ENCODE data around the gene IGLON5. TPM values are rescaled to one million over a fixed set of nuclear protein-coding genes. Genes with fewer than 3 reads are reported as not detected.

The IGLON5 gene
- total RNA-seq (2014; rRNA removed; shearing (Covaris generic)) = not detected in 2 replicates

DNA sequence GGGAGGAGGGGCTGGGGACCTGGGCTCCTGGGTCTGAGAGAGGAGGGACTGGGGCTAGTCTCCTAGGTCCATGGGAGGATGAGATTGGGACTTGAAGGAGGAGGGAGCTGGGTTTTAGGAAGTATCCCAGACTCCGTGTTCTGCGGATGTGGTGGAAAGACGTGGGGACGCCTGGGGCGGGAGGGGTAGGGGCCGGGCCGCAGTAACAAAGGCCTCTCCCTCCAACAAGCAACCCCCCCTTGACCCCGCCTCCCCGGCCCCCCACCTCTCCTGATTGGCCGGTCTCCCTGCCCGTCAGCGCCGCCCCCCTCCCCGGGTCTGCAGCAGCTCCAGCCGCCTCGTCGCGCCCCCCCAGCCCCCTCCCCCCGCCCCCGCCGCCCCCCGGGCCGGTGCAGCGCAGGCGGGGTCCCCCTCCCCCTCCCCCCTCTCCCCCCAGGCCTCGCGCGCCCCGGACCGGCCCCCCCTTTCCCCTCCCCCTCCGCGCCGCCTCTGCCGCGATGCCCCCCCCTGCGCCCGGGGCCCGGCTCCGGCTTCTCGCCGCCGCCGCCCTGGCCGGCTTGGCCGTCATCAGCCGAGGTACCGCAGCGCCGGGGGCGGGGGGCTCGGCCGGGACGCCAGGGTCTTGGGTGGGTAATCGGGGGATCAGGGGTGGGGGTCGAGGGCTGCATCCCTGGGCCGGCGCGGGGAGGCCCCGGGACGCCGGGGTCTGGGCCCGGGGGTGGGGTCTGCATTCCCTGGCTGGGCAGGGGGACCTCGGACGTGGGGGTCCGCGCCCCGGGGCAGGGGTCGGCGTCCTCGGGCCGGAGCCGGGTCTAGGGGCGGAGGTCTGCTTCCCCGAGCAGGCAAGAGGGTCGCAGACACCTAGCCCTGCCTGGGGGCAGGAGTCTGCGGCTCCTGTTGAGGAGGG is at the start of gene IGLON5:
IGLON5 (plus strand) TSS at position 294 of the 907 bp plus-strand sequence; CDS start at position 498, 204 bp downstream.
- peak; percentile 68 for DNase-seq (ENCODE audit: low spot score)
- in situ Hi-C loops (cut with HindIII; ENCODE audit: low sequenced_read_pairs) = no loop called here

DNA sequence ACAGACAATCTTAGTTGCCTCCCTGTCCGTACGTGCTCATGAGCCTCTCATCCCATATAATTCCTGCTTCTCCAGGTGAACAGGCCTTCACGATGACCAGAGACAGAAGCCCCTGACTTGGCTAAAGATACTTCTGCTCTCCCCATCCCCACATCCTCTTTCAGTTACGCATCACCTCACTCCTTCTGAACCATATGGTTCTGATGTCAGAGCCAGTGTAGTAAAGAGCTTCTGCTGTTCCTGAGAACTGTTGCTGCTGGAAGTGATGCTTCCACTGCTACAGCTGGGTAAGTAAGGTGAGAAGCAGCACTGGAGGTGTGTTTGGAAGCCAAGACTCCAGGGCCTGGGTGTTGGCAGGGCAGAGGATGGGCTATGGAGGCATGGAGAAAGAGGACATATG is 47.6 kb upstream of the IGLON5 start:
- no peak for DNase-seq (ENCODE audit: low spot score)
- in situ Hi-C loops (cut with HindIII; ENCODE audit: low sequenced_read_pairs) = no loop called here

DNA sequence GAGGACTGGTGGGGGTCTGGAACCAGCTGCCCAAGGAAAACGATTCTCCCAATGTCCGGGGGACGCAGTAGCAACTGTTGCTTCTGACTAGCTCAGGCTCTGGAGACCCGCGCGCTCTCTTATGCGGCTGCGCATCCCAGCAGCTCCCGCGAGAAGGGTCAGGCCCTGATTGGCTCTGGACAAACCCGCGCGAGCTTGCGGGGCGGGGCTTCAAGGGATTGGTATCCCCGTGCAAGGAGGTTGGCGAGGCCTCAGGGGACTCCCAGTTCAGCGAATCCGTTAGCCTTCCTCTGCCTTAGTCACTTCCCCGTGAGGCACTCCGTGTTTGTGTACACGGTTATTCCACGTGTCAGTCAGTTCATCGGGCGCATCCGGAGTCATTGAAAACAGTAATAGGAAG is 40.4 kb upstream of the IGLON5 start:
- DNase-seq (ENCODE audit: low spot score) = peak; percentile 55
- in situ Hi-C loops (cut with HindIII; ENCODE audit: low sequenced_read_pairs) = no loop called here

DNA sequence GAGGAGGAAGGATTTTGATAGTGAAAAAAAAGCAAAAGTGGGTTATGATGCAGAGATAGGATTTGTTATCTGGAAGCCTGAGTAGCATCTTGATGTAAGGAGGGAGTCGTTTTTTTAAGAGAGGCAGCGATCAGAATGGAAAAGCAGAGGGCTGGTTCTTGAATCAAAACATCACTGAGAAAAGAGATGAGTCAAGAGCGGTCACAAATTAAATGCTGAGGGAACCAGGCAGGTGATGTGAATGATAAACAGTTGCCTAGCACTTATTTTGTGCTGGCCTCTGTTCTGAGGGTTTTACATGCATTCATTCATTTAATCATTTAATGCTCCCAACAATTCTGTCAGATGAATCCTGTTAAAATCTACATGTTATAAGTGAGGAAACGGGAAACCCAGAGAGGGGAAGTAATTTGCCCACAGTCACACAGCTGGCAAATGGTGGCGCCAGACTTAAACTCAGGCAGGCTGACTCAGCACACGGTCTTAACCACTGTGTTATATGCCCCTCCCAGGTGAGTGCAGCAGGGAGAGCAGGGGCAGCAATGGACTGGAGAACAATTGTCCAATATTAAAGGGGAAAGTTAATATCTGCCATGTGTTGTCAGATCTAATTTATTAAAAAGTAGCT is 39.1 kb upstream of the IGLON5 start:
- no peak for DNase-seq (ENCODE audit: low spot score)
- in situ Hi-C loops (cut with HindIII; ENCODE audit: low sequenced_read_pairs) = no loop called here

DNA sequence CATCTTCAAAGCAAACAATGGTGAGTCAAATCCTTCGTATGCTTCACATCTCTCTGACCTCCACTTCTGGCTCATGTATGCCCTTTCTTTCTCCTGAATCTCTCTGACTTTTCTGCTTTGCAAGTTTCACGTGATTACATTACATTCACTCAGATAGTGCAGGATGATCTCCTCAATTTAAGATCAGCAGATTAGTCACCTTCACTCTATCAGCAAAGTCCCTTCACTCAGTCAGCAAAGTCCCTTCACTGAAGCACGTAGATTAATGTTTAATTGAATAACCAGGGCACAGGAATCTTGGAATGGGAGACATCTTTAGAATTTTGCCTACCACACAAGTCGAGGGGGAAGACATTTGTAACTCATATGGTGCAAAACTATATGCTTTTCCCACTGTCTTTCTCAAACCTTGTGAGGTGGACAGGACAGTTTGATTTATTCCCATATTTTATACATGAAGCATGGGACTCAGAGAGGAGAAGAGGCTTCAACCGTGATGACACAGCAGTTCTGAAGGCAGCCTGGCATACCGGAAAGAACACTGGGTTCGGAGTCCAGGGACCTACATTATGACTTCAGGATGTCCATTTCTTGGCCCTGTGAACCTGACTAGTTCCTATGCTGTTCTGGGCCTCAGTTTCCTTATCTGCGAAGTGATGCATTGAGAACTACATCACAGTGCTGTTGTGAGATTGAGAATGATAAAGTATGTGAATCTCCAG is 37.2 kb upstream of the IGLON5 start:
- DNase-seq (ENCODE audit: low spot score) = no peak
- in situ Hi-C loops (cut with HindIII; ENCODE audit: low sequenced_read_pairs) = no loop called here

DNA sequence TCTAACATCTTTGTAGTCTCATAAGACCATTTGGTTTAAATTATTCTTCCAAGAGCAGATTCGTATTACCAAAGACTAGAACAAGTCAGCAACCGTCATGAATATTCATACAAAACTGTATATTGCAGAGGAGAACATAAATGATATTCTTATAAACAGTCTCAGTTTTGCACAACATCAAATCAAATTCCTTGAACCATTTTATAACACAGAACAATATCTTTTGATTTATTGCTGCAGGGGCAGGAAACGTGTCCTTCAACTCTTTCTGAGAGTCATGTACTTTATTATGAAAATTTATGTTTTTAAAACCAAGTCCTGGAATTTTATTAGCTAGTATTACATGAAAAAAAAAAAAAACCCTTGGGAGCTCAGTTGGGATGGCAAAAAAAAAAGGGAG is 34.3 kb upstream of the IGLON5 start:
- in situ Hi-C loops (cut with HindIII; ENCODE audit: low sequenced_read_pairs) = no loop called here
- no peak for DNase-seq (ENCODE audit: low spot score)

DNA sequence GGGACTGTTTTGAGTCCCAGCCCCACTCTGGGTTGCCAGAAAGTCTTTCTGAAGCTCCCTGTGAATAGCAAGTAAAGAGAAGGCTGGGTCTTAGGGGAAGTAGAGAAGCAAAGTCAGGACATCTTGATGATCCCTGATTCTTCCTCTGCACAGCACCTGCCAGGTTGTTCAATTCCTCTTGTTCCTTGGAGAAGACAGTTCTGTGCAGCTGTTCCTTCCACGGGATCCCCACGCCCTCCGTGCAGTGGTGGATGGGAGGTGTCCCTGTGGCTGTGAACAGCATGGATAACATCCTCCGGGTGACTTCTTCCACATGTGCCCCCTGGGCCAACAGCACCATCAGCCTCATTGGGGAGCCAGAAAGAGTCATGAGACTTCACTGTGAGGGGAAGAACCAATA is 29.1 kb upstream of the IGLON5 start:
- in situ Hi-C loops (cut with HindIII; ENCODE audit: low sequenced_read_pairs) = no loop called here
- DNase-seq (ENCODE audit: low spot score) = no peak

DNA sequence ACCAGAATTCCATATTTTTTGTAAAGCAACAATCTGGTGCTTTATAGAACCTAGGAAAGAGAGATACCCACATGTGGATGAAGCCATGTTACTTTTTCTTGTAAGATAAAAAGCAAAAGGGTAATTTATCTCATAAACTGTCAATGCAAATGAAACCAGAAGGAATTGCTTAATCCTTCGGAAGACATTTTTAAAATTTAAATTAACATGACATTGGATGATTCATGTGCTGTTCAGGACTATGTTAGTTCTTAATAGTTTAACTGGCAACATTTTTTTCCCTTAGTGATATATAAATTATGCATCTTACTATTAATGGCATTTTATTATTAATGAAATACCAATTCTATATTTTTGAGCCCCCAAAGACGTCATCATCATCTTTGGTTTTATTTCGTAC is 25.8 kb upstream of the IGLON5 start:
- no peak for DNase-seq (ENCODE audit: low spot score)
- in situ Hi-C loops (cut with HindIII; ENCODE audit: low sequenced_read_pairs) = no loop called here

DNA sequence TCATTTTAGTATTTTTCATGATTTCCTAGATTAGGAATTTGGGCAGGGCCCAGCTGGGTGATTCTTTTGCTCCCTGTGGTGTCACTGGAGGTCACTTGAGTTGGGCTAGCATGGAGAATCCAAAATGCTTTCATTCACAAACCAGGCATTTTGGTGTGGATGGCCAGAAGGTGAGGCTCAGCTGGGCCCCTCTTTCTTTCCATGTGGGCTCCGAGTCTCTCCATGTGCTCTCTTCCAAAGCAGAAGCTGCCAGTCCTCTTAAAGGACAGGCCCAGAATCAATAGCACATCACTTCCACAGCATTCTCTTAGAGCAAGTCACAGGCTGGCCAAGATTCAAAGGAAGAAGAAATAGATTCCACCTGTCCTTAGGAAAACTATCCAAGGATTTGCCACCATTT is 21.8 kb upstream of the IGLON5 start:
- in situ Hi-C loops (cut with HindIII; ENCODE audit: low sequenced_read_pairs) = no loop called here
- no peak for DNase-seq (ENCODE audit: low spot score)

DNA sequence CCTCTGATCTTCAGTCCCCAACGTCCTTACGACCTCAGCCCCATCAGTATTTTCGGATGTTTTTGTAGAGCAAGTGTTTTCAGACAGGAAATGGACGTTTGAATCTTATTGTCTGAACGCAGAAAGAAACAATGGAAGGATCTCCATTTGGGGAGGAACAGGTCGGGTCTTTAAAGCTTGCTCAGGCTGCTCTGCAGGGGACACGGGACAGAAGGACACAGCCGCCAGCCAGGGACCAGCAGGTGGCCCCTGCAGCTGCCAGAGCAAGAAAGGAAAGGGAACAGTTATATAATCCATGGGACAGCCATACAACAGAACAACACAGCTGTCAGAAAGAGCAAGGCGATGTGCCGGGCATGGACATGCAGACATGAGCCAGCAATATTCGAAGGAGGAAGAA is 18.5 kb upstream of the IGLON5 start:
- in situ Hi-C loops (cut with HindIII; ENCODE audit: low sequenced_read_pairs) = no loop called here
- DNase-seq (ENCODE audit: low spot score) = peak; percentile 86

DNA sequence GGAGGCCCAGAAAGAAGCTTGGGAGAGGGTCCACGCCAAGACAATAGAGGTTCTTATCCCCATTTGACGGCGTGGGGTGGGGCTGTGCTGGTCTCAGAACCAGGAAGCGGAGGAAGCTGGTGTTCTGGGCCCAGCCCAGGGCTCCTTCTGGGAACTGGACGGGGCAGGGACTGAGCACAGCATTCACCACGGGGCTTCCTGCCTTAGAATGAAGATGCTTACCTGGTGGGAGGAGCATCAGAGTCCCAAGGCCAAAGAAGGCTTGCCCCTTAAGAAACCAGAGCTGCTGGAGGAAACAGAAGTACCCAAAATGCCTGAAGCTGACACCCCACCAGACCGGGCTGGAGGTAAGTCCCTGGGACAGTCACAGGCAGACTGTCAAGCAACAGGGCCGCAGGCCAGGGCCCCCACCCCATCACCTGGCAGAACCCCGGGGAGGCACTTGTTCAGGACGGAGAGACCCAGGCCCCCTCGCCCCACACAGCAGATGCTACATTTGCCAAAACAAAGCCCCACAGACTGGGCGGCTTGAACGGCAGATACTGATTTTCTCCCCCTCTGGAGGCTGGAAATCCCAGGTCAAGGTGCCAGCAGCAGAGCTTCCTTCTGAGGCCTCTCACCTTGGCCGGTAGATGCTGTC is 17.8 kb upstream of the IGLON5 start:
- in situ Hi-C loops (cut with HindIII; ENCODE audit: low sequenced_read_pairs) = no loop called here
- DNase-seq (ENCODE audit: low spot score) = no peak

DNA sequence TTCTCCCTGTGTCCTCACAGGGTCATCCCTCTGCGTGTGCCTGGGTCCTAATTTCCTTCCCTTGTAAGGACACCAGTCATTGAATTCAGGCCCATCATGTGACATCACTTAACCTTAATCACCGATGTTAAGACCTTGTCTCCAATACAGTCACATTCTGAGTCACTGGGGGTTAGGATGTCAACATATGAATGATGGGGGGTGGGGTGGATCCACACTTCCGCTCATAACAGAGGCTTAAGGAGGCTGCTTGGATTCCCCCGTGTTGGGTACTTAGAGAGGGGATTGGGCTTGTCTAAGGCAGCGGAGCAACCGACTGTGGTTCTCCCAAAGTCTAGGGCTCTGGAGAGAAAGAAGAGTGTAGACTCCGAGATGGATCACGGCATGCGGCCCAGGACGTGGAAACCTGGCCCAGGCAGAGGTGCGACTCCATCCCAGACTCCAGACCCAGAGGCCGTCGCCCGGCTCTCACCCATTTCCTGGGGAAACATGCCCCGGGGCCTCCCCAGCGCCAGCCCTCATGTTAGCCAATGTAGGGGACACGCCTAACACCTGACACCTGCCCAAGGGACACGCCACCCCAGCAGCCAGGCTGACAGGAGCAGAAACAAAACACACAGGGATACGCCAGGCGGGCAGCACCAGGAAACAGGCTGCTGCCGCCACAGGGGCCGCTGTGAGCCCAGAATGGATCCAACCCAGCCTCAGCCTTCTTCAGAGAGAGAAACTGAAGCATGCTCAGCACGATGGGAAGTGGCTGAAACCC is 17.1 kb upstream of the IGLON5 start:
- in situ Hi-C loops (cut with HindIII; ENCODE audit: low sequenced_read_pairs) = no loop called here
- DNase-seq (ENCODE audit: low spot score) = no peak

DNA sequence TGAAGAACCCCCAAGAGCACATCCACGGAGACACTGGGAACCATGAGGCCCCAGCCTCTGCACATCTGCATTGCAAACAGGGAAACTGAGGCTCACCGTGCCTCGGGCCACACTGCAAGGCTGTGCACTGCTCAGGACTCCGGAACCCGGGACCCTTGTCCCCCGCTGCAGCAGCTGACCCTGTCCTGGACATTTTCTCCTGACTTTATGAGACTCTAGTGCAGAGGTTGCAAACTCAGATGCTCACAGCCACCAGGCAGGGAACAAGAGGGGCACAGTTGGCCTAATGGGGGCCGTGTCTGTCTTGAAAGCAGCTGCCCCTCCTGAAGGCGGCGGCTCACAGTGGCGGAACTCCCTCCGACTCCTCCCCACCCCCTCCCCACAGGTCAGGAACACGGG is 16.5 kb upstream of the IGLON5 start:
- in situ Hi-C loops (cut with HindIII; ENCODE audit: low sequenced_read_pairs) = no loop called here
- DNase-seq (ENCODE audit: low spot score) = no peak

DNA sequence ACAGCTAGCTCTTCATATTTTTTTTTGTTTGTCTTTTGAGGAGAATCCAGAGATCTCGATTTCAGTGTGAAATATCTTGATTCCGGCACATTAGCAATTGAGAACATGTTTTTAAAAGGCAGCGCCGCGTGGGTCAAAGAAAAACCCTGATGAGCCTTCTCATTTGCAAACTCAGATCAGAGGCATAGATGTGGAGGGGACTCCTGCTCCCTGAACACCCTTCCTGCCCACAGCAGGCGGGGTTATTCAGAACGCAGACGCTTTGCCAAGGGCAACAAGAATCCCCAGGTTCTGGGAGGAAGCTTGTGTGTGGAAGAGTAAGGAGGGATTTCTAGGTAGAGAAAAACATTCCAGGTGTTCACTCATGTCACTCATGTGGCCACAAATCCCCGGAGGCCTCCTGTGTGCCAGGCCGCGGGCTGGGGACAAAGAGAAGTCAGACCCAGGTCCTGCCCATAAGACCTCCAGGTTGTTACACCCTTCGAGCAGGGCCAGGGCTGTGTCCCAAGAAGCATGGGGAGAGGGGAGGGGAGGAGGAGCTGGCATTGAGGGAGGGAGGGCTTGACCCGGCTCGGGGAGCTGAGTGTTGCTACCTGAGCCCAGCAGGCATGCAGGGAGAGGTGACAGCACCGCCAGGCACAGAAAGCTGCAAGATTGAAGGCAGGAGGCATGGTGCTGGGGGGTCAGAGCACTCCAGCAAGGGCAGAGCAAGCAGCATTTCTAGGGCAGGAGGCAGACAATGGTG is 15.9 kb upstream of the IGLON5 start:
- in situ Hi-C loops (cut with HindIII; ENCODE audit: low sequenced_read_pairs) = no loop called here
- no peak for DNase-seq (ENCODE audit: low spot score)

DNA sequence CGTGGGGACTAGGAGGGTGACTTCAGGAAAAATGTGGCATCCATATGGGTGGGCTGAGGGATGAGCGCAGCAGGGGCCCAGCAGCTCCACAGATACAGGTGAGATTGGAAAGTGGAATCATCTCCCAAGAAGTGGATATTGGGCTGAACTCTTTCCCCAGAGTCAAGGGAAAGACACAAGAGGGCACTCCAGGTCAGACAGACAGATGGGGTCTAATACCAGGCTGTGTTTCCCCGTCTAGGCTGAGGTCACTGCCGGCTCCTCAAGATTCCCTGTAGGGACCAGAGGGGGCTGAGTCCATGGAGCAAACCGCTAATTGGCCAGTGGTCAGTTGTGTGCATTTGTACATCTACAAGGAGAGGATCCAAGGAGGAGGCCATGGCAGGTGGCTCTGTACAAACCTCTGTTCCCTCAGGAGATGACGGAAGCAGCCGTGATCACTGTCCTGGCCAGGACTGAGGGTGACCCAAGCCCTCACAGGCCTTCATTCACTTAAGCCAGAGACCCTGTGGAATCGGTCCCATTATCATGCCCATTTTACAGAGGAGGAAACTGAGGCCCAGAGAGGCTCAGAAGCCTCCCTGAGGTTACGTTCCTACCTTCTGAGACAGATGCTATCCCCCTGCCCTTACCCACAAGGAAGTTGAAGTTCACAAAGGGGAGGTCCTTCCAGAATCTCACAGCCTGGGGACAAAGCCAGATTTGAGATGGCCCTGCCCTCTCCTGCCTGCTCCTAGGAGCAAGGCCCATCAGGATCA is 14.9 kb upstream of the IGLON5 start:
- DNase-seq (ENCODE audit: low spot score) = peak; percentile 47
- in situ Hi-C loops (cut with HindIII; ENCODE audit: low sequenced_read_pairs) = no loop called here

DNA sequence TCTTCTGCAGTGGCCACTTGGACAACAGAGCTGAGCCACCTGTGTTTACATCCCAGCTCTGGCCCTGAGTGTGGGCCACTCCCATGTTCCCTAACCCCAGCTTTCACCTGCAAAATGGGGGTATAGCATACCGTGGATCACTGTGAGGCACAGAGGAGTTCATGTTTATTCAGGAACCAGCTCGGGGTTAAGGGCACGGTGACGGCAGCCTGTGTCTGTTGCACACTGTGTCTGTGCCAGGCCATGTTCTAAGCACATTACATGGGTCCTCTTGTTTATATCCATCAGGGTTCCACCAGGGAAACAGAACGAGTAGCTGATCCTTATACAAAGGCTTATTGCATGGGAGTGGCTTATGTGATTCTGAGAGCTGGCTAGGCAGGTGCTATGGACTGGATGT is 14.0 kb upstream of the IGLON5 start:
- no peak for DNase-seq (ENCODE audit: low spot score)
- in situ Hi-C loops (cut with HindIII; ENCODE audit: low sequenced_read_pairs) = no loop called here

DNA sequence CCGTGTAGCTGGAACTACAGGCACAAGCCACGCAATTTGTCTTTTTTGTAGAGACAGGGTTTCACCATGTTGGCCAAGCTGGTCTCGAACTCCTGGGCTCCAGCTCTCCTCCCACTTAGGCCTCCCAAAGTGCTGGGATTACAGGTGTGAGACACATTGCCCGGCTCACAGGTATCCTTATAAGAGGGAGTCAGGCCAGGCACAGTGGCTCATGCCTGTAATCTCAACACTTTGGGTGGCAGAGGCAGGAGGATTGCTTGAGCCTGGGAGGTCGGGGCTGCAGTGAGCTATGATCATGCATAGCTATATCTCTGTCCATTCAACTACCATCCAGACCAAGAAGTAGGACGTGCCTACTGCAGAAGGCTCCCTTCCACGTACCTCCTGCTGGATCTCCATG is 10.2 kb upstream of the IGLON5 start:
- in situ Hi-C loops (cut with HindIII; ENCODE audit: low sequenced_read_pairs) = no loop called here
- DNase-seq (ENCODE audit: low spot score) = no peak

DNA sequence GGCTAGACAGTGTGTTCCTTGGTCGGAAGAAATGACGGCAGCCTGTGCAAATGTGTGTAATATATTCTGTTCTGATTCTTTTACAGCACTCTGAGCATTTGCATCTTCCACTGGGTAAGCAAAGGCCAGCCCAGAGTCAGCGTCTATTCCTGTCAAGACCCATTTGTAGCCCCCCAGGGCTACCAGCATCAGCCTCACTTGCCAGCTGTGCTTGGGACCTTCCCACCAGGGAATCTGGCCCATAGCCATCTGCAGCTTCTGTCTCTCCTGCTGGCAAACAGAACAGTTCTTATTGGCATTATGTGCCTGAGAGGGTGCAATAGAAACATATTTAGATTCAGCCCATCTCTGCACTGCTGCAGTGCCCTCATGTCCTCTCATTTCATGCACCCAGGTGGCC is 6.0 kb upstream of the IGLON5 start:
- in situ Hi-C loops (cut with HindIII; ENCODE audit: low sequenced_read_pairs) = no loop called here
- DNase-seq (ENCODE audit: low spot score) = no peak
